ENCODE results near the gene NAV1.

NAV1 gene

DNA sequence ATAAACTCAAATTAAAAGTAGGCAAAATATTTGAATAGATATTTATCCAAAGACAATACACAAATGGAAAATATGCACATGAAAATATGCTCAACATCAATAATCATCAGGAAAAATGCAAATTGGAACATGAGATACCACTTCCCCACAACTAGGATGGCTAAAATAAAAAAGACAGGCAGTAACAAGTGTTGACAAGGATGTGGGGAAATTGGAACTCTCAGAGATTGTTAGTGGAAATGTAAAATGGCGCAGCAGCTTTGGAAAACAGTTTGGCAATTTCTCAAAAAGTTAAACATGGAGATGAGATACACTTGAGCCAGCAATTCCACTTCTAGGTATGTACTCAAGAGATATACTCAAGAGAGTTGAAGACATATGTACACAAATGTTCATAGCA lies 48.8 kb downstream of the NAV1 start:
- Mint-ChIP-seq H3K36me3 (ENCODE audit: low read depth) (no peaks in the 10 kb centered on the region), H3K4me3 (no peak overlapping the region), H3K4me1 (ENCODE audit: low read depth) (no peaks in the 10 kb centered on the region)

More for the DNA sequence above, 48.8 kb downstream of the NAV1 start:
- peaks cover 4% of the 10 kb centered on the region for H3K27me3 Mint-ChIP-seq
- H3K27ac Mint-ChIP-seq: no peak overlapping the region
- H3K9me3 Mint-ChIP-seq: no peaks in the 10 kb centered on the region

All from stimulated activated naive CD8-positive, alpha-beta T cell treated with anti-CD3 and anti-CD28 coated beads, Interleukin-15, Interleukin-2, amounts not matched to agents 100 ng/mL and 50 ng/mL, for 24 hours (primary cell).